KMS-11 (cell line): Measurements from ENCODE around the gene POM121L2.

Source experiments
- H2AFZ ChIP-seq: fragments of 200-600 bp; sonication (generic); 2 replicates; pipeline ENCODE4 v1.6.1; 2016; ENCODE audit warnings: antibody characterized with exemption, mixed run types, low read depth
- H3K27ac ChIP-seq: fragments of 200-600 bp; sonication (generic); 2 replicates; pipeline ENCODE4 v1.6.1; 2016; ENCODE audit warnings: mild to moderate bottlenecking, mixed run types
- H3K27me3 ChIP-seq: fragments of 200-600 bp; sonication (generic); 2 replicates; pipeline ENCODE4 v1.6.1; 2017; ENCODE audit warnings: mild to moderate bottlenecking, low read depth, mixed run types, moderate library complexity; ENCODE audit not compliant: insufficient read depth
- H3K36me3 ChIP-seq: fragments of 200-600 bp; sonication (generic); 2 replicates; pipeline ENCODE4 v1.6.1; 2017; ENCODE audit warnings: mild to moderate bottlenecking, mixed run types; ENCODE audit not compliant: insufficient read depth
- H3K4me1 ChIP-seq: fragments of 200-600 bp; sonication (generic); 2 replicates; pipeline ENCODE4 v1.6.1; 2016; ENCODE audit warnings: mild to moderate bottlenecking, low read depth, mixed run types; ENCODE audit not compliant: poor library complexity, severe bottlenecking
- H3K4me2 ChIP-seq: fragments of 200-600 bp; sonication (generic); 2 replicates; pipeline ENCODE4 v1.7.0; 2016; ENCODE audit warnings: mild to moderate bottlenecking, mixed run types
- H3K4me3 ChIP-seq: fragments of 200-600 bp; sonication (generic); IDR thresholded peaks from 2 replicates; pipeline ENCODE4 v1.6.1; 2017; ENCODE audit warnings: low read depth, low read length, mixed read lengths; ENCODE audit not compliant: insufficient read depth
- H3K79me2 ChIP-seq: fragments of 200-600 bp; sonication (generic); 2 replicates; pipeline ENCODE4 v1.6.1; 2016; ENCODE audit warnings: low read depth, mixed run types; ENCODE audit not compliant: insufficient read depth
- H3K9ac ChIP-seq: fragments of 200-600 bp; sonication (generic); 2 replicates; pipeline ENCODE4 v1.6.1; 2016; ENCODE audit warnings: mild to moderate bottlenecking, mixed run types
- H4K20me1 ChIP-seq: fragments of 200-600 bp; sonication (generic); 2 replicates; pipeline ENCODE4 v1.6.1; 2016; ENCODE audit warnings: mild to moderate bottlenecking, mixed run types; ENCODE audit not compliant: insufficient read depth
- CTCF ChIP-seq: fragments of 200-600 bp; sonication (generic); conservative IDR thresholded peaks from 2 replicates; pipeline ENCODE4 v1.6.1; 2017; ENCODE audit warnings: low read depth, mild to moderate bottlenecking, antibody characterized with exemption, low read length, moderate library complexity, mixed read lengths

The POM121L2 gene

GRCh38 chr6:27281105-27281539 is 31.0 kb downstream of the POM121L2 start:
- no peak overlapping the region for H3K4me3 ChIP-seq
- no peaks in the 10 kb centered on the region for H3K4me1 ChIP-seq
- H3K27ac ChIP-seq = no peak overlapping the region
- H4K20me1 ChIP-seq = no peaks in the 10 kb centered on the region
- H3K79me2 ChIP-seq = no peaks in the 10 kb centered on the region
- H3K9ac ChIP-seq = no peak overlapping the region
- H3K36me3 ChIP-seq = no peaks in the 10 kb centered on the region
- TF ChIP-seq CTCF = no peak
- no peak overlapping the region for H3K4me2 ChIP-seq
- H3K27me3 ChIP-seq = no peaks in the 10 kb centered on the region
- no peak overlapping the region for H2AFZ ChIP-seq

- H3K4me3 ChIP-seq = no peak overlapping the region
- no peak overlapping the region for H3K27ac ChIP-seq
- H3K9ac ChIP-seq = no peak overlapping the region
- H3K4me1 ChIP-seq = no peaks in the 10 kb centered on the region
- no peak overlapping the region for H2AFZ ChIP-seq
- H3K36me3 ChIP-seq = no peaks in the 10 kb centered on the region
- H4K20me1 ChIP-seq = no peaks in the 10 kb centered on the region
- no peak for TF ChIP-seq CTCF
- no peaks in the 10 kb centered on the region for H3K79me2 ChIP-seq
- no peak overlapping the region for H3K4me2 ChIP-seq
- H3K27me3 ChIP-seq = no peaks in the 10 kb centered on the region
Measured at GRCh38 chr6:27280540-27281000, 31.5 kb downstream of the POM121L2 start.

- H3K9ac ChIP-seq = no peak overlapping the region
Measured at GRCh38 chr6:27280064-27280539, 32.0 kb downstream of the POM121L2 start.

GRCh38 chr6:27279513-27280063 is 32.5 kb downstream of the POM121L2 start:
- H3K36me3 ChIP-seq = no peaks in the 10 kb centered on the region
- H3K4me1 ChIP-seq = no peaks in the 10 kb centered on the region
- H3K27ac ChIP-seq = no peak overlapping the region
- no peak overlapping the region for H3K4me2 ChIP-seq
- no peak overlapping the region for H3K9ac ChIP-seq
- H3K27me3 ChIP-seq = no peaks in the 10 kb centered on the region
- H3K4me3 ChIP-seq = no peak overlapping the region
- no peaks in the 10 kb centered on the region for H3K79me2 ChIP-seq
- H2AFZ ChIP-seq = no peak overlapping the region
- no peak for TF ChIP-seq CTCF
- H4K20me1 ChIP-seq = no peaks in the 10 kb centered on the region

More at GRCh38 chr6:27280064-27280539, 32.0 kb downstream of the POM121L2 start:
- no peak for TF ChIP-seq CTCF
- Histone ChIP-seq H3K27ac (no peak overlapping the region), H3K4me3 (no peak overlapping the region), H2AFZ (no peak overlapping the region), H3K79me2 (no peaks in the 10 kb centered on the region), H3K4me1 (no peaks in the 10 kb centered on the region), H3K36me3 (no peaks in the 10 kb centered on the region), H4K20me1 (no peaks in the 10 kb centered on the region), H3K27me3 (no peaks in the 10 kb centered on the region), H3K4me2 (no peak overlapping the region)
